NT2/D1 (cell line): ENCODE measurements around the gene CFAP61.

Source experiments
- YY1 ChIP-seq: IDR thresholded peaks from 2 replicates; pipeline ENCODE4 v1.6.1; 2011; ENCODE audit not compliant: insufficient read length, insufficient read depth
- ZNF274 ChIP-seq: IDR thresholded peaks from 2 replicates; pipeline ENCODE4 v1.6.1; 2011; ENCODE audit warnings: mild to moderate bottlenecking, low read depth, low read length

GRCh38 chr20:20231528-20232298, 179.4 kb downstream of the CFAP61 start:
- TF ChIP-seq YY1 = no peak
- TF ChIP-seq ZNF274 = no peak
